ENCODE measurements around the gene TBC1D9B.

The TBC1D9B gene

GRCh38 chr5:179887802-179888201, 19.9 kb downstream of the TBC1D9B start:
- Histone ChIP-seq H3K27me3 (ENCODE audit: control insufficient read depth, insufficient read depth, low read length) (no peaks in the 10 kb centered on the region), H3K9me3 (ENCODE audit: control insufficient read depth, low read length) (peaks cover 4% of the 10 kb centered on the region), H3K4me3 (ENCODE audit: low read depth, low read length) (no peak overlapping the region), H3K27ac (no peak overlapping the region), H3K36me3 (ENCODE audit: control insufficient read depth, insufficient read depth, low read length) (no peaks in the 10 kb centered on the region), H3K4me2 (ENCODE audit: low read length) (no peak overlapping the region), H3K79me2 (peaks cover 2% of the 10 kb centered on the region), H2AFZ (no peak overlapping the region), H3K9ac (no peak overlapping the region), H3K4me1 (no peaks in the 10 kb centered on the region)
- no peak for TF ChIP-seq CTCF (IDR thresholded peaks at IDR 0.05)

- Histone ChIP-seq H3K27ac (no peak overlapping the region), H3K27me3 (ENCODE audit: control insufficient read depth, insufficient read depth, low read length) (no peaks in the 10 kb centered on the region), H3K9me3 (ENCODE audit: control insufficient read depth, low read length) (peaks cover 4% of the 10 kb centered on the region), H3K4me1 (no peaks in the 10 kb centered on the region), H3K4me2 (ENCODE audit: low read length) (no peak overlapping the region), H2AFZ (no peak overlapping the region), H3K79me2 (peaks cover 2% of the 10 kb centered on the region), H3K9ac (no peak overlapping the region), H3K36me3 (ENCODE audit: control insufficient read depth, insufficient read depth, low read length) (no peaks in the 10 kb centered on the region), H3K4me3 (ENCODE audit: low read depth, low read length) (no peak overlapping the region)
- TF ChIP-seq CTCF (IDR thresholded peaks at IDR 0.05): no peak
Measured at GRCh38 chr5:179887095-179887494, 20.6 kb downstream of the TBC1D9B start.

GRCh38 chr5:179886190-179886911, 21.3 kb downstream of the TBC1D9B start:
- Histone ChIP-seq H3K4me2 (ENCODE audit: low read length) (no peak overlapping the region), H3K79me2 (peaks cover 2% of the 10 kb centered on the region), H3K4me3 (ENCODE audit: low read depth, low read length) (no peak overlapping the region), H3K9me3 (ENCODE audit: control insufficient read depth, low read length) (peaks cover 4% of the 10 kb centered on the region), H3K27ac (no peak overlapping the region), H3K36me3 (ENCODE audit: control insufficient read depth, insufficient read depth, low read length) (no peaks in the 10 kb centered on the region), H3K27me3 (ENCODE audit: control insufficient read depth, insufficient read depth, low read length) (no peaks in the 10 kb centered on the region), H3K4me1 (no peaks in the 10 kb centered on the region), H3K9ac (no peak overlapping the region), H2AFZ (no peak overlapping the region)
- TF ChIP-seq CTCF (IDR thresholded peaks at IDR 0.05): no peak

- no peaks in the 10 kb centered on the region for H3K4me1 ChIP-seq
- no peaks in the 10 kb centered on the region for H3K27me3 ChIP-seq (ENCODE audit: control insufficient read depth, insufficient read depth, low read length)
- no peaks in the 10 kb centered on the region for H3K36me3 ChIP-seq (ENCODE audit: control insufficient read depth, insufficient read depth, low read length)
- no peak overlapping the region for H3K4me3 ChIP-seq (ENCODE audit: low read depth, low read length)
- H2AFZ ChIP-seq: no peak overlapping the region
- no peak overlapping the region for H3K9ac ChIP-seq
- H3K4me2 ChIP-seq (ENCODE audit: low read length): no peak overlapping the region
- H3K27ac ChIP-seq: no peak overlapping the region
- TF ChIP-seq CTCF (IDR thresholded peaks at IDR 0.05): no peak
- H3K9me3 ChIP-seq (ENCODE audit: control insufficient read depth, low read length): peaks cover 4% of the 10 kb centered on the region
- peaks cover 2% of the 10 kb centered on the region for H3K79me2 ChIP-seq
Measured at GRCh38 chr5:179885491-179886090, 22.1 kb downstream of the TBC1D9B start.

- Histone ChIP-seq H3K27ac (no peak overlapping the region), H3K79me2 (peaks cover 2% of the 10 kb centered on the region), H3K27me3 (ENCODE audit: control insufficient read depth, insufficient read depth, low read length) (no peaks in the 10 kb centered on the region), H3K36me3 (ENCODE audit: control insufficient read depth, insufficient read depth, low read length) (no peaks in the 10 kb centered on the region), H3K4me2 (ENCODE audit: low read length) (no peak overlapping the region), H3K9me3 (ENCODE audit: control insufficient read depth, low read length) (peaks cover 4% of the 10 kb centered on the region), H2AFZ (no peak overlapping the region), H3K4me3 (ENCODE audit: low read depth, low read length) (no peak overlapping the region), H3K4me1 (no peaks in the 10 kb centered on the region), H3K9ac (no peak overlapping the region)
- TF ChIP-seq CTCF (IDR thresholded peaks at IDR 0.05): no peak
Measured at GRCh38 chr5:179883163-179883562, 24.5 kb downstream of the TBC1D9B start.
